Osteocyte (in vitro differentiated cells): Measurements from ENCODE around the gene DSTYK. TPM values are rescaled to one million over a fixed set of nuclear protein-coding genes. Genes with fewer than 3 reads are reported as not detected.
"Not testable (repeated sequence)": the region's sequence is repeated elsewhere in the genome, so short reads cannot be mapped to it uniquely, and the experiment has no call there.

ENCODE experiments used
- DNase-seq: peaks from one replicate; pipeline ENCODE4 v3.0.0; 2021; ENCODE audit warnings: mixed read lengths; ENCODE audit not compliant: unreplicated experiment; ENCODE audit errors: extremely low spot score
- H3K27ac Mint-ChIP-seq: one replicate; pipeline ENCODE4 v1.8.0; 2021; ENCODE audit warnings: mild to moderate bottlenecking, mixed read lengths; ENCODE audit not compliant: unreplicated experiment
- H3K27me3 Mint-ChIP-seq: one replicate; pipeline ENCODE4 v1.8.0; 2021; ENCODE audit warnings: mixed read lengths; ENCODE audit not compliant: unreplicated experiment
- H3K36me3 Mint-ChIP-seq: one replicate; pipeline ENCODE4 v1.8.0; 2021; ENCODE audit warnings: mixed read lengths; ENCODE audit not compliant: unreplicated experiment
- H3K4me1 Mint-ChIP-seq: one replicate; pipeline ENCODE4 v1.8.0; 2021; ENCODE audit warnings: mixed read lengths; ENCODE audit not compliant: unreplicated experiment
- H3K4me3 Mint-ChIP-seq: one replicate; pipeline ENCODE4 v1.8.0; 2021; ENCODE audit warnings: mild to moderate bottlenecking, moderate library complexity, mixed read lengths; ENCODE audit not compliant: unreplicated experiment
- H3K9me3 Mint-ChIP-seq: one replicate; pipeline ENCODE4 v1.8.0; 2021; ENCODE audit warnings: mixed read lengths; ENCODE audit not compliant: unreplicated experiment
- CTCF ChIP-seq: fragments of 200-600 bp; sonication (generic); IDR thresholded peaks from 2 replicates; pipeline ENCODE4 v1.5.0; 2021; ENCODE audit warnings: antibody characterized with exemption, mild to moderate bottlenecking, moderate library complexity
- total RNA-seq: library from RNA; stranded (reverse); gene quantifications from 2 replicates; pipeline ENCODE4 v1.2.1, GENCODE V29; 2021

DSTYK gene
- total RNA-seq, 1 donor from 2014 or later = 15.3 TPM

- Mint-ChIP-seq H3K27me3 (no peaks in the 10 kb centered on the region), H3K4me3 (no peak overlapping the region), H3K27ac (no peak overlapping the region), H3K36me3 (no peaks in the 10 kb centered on the region), H3K4me1 (no peaks in the 10 kb centered on the region), H3K9me3 (no peaks in the 10 kb centered on the region)
- DNase-seq = no peak
- TF ChIP-seq CTCF = no peak
Observed at GRCh38 chr1:205236526-205236925, 25.0 kb upstream of the DSTYK start.

- no peak overlapping the region for H3K27ac Mint-ChIP-seq
- no peaks in the 10 kb centered on the region for H3K4me1 Mint-ChIP-seq
- no peaks in the 10 kb centered on the region for H3K36me3 Mint-ChIP-seq
- H3K27me3 Mint-ChIP-seq = no peaks in the 10 kb centered on the region
- H3K9me3 Mint-ChIP-seq = no peaks in the 10 kb centered on the region
- no peak for TF ChIP-seq CTCF
- no peak for DNase-seq
- no peak overlapping the region for H3K4me3 Mint-ChIP-seq
Observed at GRCh38 chr1:205235951-205236350, 24.4 kb upstream of the DSTYK start.

GRCh38 chr1:205233986-205234385 is 22.5 kb upstream of the DSTYK start:
- not testable (repeated sequence) for H3K27ac Mint-ChIP-seq, H3K4me1 Mint-ChIP-seq, H3K27me3 Mint-ChIP-seq, H3K36me3 Mint-ChIP-seq, H3K9me3 Mint-ChIP-seq, H3K4me3 Mint-ChIP-seq
- DNase-seq = peak; percentile 51

GRCh38 chr1:205232945-205233397 is 21.5 kb upstream of the DSTYK start:
- TF ChIP-seq CTCF = no peak
- no peaks in the 10 kb centered on the region for H3K36me3 Mint-ChIP-seq
- peaks cover 18% of the 10 kb centered on the region for H3K4me1 Mint-ChIP-seq
- H3K4me3 Mint-ChIP-seq = no peak overlapping the region
- peak; percentile 30 for DNase-seq
- H3K27me3 Mint-ChIP-seq = no peaks in the 10 kb centered on the region
- H3K9me3 Mint-ChIP-seq = no peaks in the 10 kb centered on the region
- no peak overlapping the region for H3K27ac Mint-ChIP-seq

GRCh38 chr1:205232127-205232820 is 20.8 kb upstream of the DSTYK start:
- Mint-ChIP-seq H3K9me3 (no peaks in the 10 kb centered on the region), H3K27ac (no peak overlapping the region), H3K4me3 (no peak overlapping the region), H3K4me1 (peaks cover 19% of the 10 kb centered on the region), H3K27me3 (no peaks in the 10 kb centered on the region), H3K36me3 (no peaks in the 10 kb centered on the region)
- no peak for TF ChIP-seq CTCF
- peak; percentile 40 for DNase-seq
